ENCODE data around the gene CCDC157.

DNA sequence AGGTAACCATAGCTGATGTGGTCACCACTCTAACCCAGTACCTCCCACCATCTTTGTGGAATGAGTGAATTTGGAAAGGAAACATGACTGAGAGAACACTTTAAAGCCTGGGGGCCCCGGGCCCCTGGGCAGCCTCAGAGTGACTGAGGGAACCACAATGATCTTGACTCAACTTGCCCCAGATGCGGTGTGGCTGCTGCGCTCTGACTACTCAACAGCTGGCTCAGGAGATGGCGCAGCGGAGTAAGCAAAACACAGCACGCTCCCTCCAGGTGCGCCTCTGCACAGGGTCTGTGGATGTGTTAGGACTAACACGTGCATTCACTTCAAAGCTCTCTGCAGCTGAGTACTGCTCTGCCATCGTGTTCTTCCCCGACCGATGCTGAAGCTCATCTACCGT, 24.5 kb downstream of the CCDC157 start:
- TF ChIP-seq POLR2A (IDR thresholded peaks at IDR 0.05) = no peak
- TF ChIP-seq, protein P1, sequence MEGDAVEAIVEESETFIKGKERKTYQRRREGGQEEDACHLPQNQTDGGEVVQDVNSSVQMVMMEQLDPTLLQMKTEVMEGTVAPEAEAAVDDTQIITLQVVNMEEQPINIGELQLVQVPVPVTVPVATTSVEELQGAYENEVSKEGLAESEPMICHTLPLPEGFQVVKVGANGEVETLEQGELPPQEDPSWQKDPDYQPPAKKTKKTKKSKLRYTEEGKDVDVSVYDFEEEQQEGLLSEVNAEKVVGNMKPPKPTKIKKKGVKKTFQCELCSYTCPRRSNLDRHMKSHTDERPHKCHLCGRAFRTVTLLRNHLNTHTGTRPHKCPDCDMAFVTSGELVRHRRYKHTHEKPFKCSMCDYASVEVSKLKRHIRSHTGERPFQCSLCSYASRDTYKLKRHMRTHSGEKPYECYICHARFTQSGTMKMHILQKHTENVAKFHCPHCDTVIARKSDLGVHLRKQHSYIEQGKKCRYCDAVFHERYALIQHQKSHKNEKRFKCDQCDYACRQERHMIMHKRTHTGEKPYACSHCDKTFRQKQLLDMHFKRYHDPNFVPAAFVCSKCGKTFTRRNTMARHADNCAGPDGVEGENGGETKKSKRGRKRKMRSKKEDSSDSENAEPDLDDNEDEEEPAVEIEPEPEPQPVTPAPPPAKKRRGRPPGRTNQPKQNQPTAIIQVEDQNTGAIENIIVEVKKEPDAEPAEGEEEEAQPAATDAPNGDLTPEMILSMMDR (IDR thresholded peaks at IDR 0.05) = no peak
